Kidney epithelial cell (primary cell): ENCODE data around the gene LARGE1. TPM values are rescaled to one million over a fixed set of nuclear protein-coding genes. Genes with fewer than 3 reads are reported as not detected.

Experiments
- DNase-seq: peaks from one replicate; pipeline ENCODE4 v3.0.0-alpha.2; 2010; ENCODE audit warnings: low read depth
- H3K27me3 ChIP-seq: 2 replicates; pipeline ENCODE4 v1.6.0; 2011; ENCODE audit warnings: low read length; ENCODE audit not compliant: control insufficient read depth, insufficient read depth
- H3K36me3 ChIP-seq: 2 replicates; pipeline ENCODE4 v1.5.1; 2011; ENCODE audit warnings: low read length; ENCODE audit not compliant: control insufficient read depth, insufficient read depth
- H3K4me3 ChIP-seq: 2 replicates; pipeline ENCODE4 v1.5.1; 2011; ENCODE audit warnings: low read depth, mild to moderate bottlenecking, control low read depth, low read length
- total RNA-seq: library from RNA; depleted of rRNA; stranded (reverse); fragments of >200 nt; gene quantifications from 2 replicates; pipeline ENCODE4 v1.2.3, GENCODE V29; 2015
- TF ChIP-seq, protein P1 (sequence below): IDR thresholded peaks from 2 replicates; pipeline ENCODE4 v1.5.1; 2011; ENCODE audit warnings: mild to moderate bottlenecking, moderate library complexity, low read length, control low read depth, inconsistent platforms; ENCODE audit not compliant: insufficient read depth, poor library complexity, severe bottlenecking

The LARGE1 gene
- total RNA-seq, 1 donor from 2014 or later = 17.8 TPM

DNA sequence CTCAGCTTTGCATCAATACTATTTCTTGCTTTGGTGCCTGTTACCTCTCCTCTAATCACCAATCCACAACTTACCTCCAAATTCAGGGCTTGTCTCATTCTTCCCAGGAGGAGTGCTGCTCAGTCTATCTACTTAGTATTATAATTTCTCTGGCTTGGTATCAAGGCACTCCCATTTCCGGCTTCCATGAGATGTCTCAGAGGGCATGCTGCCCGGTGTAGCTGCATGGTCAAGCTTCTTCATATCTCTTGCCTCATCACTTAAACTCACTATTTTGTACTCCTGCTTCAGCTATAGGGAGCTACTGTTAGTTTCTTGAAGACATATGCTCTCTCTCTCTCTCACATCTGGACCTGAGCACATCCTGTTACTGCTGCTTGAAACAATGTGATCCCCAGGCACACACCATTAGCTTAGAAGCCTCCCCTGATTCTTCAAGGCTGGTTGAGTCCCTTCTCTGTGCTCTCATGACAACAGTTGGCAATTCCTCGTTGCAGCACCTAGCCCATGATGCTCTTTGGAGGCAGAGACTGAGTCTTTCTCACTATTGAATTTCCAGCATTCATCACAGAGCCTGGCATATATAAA lies 679.3 kb downstream of the LARGE1 start:
- DNase-seq = no peak
- TF ChIP-seq, protein P1, sequence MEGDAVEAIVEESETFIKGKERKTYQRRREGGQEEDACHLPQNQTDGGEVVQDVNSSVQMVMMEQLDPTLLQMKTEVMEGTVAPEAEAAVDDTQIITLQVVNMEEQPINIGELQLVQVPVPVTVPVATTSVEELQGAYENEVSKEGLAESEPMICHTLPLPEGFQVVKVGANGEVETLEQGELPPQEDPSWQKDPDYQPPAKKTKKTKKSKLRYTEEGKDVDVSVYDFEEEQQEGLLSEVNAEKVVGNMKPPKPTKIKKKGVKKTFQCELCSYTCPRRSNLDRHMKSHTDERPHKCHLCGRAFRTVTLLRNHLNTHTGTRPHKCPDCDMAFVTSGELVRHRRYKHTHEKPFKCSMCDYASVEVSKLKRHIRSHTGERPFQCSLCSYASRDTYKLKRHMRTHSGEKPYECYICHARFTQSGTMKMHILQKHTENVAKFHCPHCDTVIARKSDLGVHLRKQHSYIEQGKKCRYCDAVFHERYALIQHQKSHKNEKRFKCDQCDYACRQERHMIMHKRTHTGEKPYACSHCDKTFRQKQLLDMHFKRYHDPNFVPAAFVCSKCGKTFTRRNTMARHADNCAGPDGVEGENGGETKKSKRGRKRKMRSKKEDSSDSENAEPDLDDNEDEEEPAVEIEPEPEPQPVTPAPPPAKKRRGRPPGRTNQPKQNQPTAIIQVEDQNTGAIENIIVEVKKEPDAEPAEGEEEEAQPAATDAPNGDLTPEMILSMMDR = no peak
- no peak overlapping the region for H3K4me3 ChIP-seq

DNA sequence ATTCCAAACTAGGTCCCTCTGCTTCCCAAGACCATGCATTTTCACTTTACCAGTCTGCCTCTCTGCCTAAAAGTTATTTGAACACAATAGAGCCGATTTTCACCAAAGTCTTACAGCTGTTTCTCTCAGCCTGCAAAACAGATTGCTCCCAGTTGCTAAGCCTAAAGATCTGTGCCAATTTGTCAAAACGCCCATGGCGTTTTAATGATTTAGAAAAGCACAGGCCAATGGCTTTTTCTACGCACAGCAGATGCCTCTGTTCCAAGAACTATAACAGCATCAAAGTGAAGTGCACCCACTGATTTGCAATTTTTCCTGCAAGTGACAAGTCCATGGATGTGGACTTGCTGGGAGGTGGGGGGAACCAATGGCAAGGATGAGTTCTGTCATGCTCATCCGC lies 688.2 kb downstream of the LARGE1 start:
- no peak for DNase-seq
- TF ChIP-seq, protein P1 = no peak
- H3K36me3 ChIP-seq = no peaks in the 10 kb centered on the region

More for the DNA sequence above, 679.3 kb downstream of the LARGE1 start:
- no peaks in the 10 kb centered on the region for H3K36me3 ChIP-seq
- H3K27me3 ChIP-seq = no peaks in the 10 kb centered on the region

DNA sequence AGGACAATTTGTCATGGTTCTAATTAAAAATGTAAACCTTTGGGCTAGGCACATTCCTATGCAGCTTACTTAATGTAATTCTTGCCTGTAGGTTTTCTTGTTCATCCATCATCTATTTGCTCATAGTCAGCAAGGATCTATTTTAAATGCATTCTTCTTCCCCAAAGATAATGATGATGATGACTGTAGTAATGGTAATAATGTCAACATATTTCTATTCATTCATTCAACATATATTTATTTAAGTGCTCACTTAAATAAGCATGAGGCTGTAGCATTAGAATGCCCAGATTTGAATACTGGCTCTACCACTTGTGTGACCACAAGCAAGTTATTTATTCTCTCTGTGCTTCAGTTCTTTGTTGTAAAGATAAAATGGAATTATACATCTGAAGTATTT lies 692.5 kb downstream of the LARGE1 start:
- H3K4me3 ChIP-seq = no peak overlapping the region
- no peaks in the 10 kb centered on the region for H3K36me3 ChIP-seq
- no peak for DNase-seq
- TF ChIP-seq, protein P1 = no peak
- H3K27me3 ChIP-seq = no peaks in the 10 kb centered on the region

More for the DNA sequence above, 688.2 kb downstream of the LARGE1 start:
- Histone ChIP-seq H3K4me3 (no peak overlapping the region), H3K27me3 (no peaks in the 10 kb centered on the region)

DNA sequence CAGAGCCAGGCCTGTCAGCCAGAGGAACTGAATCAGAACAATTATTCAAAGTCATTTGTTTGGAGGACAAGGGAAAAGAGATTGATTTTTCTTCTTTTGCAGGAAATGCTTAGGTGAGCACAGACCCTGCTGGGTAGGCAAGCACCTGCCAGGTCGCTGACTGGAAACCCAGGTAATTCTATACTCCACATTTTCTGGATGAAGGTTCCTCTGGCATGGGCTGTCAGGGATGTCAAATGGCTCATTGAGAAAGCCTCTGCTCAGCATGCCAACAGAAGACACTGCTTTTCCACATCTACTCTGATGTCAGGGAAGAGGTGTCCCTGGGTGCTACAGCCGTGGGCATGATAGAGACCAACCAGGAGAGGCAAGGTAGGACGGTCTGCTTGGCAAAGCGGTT lies 695.4 kb downstream of the LARGE1 start:
- Histone ChIP-seq H3K36me3 (no peaks in the 10 kb centered on the region), H3K27me3 (no peaks in the 10 kb centered on the region), H3K4me3 (no peak overlapping the region)
- TF ChIP-seq, protein P1 = no peak
- no peak for DNase-seq
